ENCODE measurements around the gene KCNH1.
"Not testable (repeated sequence)": the region's sequence is repeated elsewhere in the genome, so short reads cannot be mapped to it uniquely, and the experiment has no call there.

The KCNH1 gene

GRCh38 chr1:211009944-211010343 lies 124.0 kb downstream of the KCNH1 start:
- no peak for DNase-seq (ENCODE audit: low spot score)

GRCh38 chr1:211007830-211008229 lies 126.1 kb downstream of the KCNH1 start:
- no peak for DNase-seq (ENCODE audit: low spot score)

GRCh38 chr1:210995931-210996330 lies 138.0 kb downstream of the KCNH1 start:
- not testable (repeated sequence) for DNase-seq (ENCODE audit: low spot score)

GRCh38 chr1:210992837-210993236 lies 141.1 kb downstream of the KCNH1 start:
- no peak for DNase-seq (ENCODE audit: low spot score)

GRCh38 chr1:210989905-210990304 lies 144.0 kb downstream of the KCNH1 start:
- no peak for DNase-seq (ENCODE audit: low spot score)

GRCh38 chr1:210981490-210981889 lies 152.5 kb downstream of the KCNH1 start:
- DNase-seq (ENCODE audit: low spot score): no peak

GRCh38 chr1:210980082-210980481 lies 153.9 kb downstream of the KCNH1 start:
- DNase-seq (ENCODE audit: low spot score): no peak

- no peak for DNase-seq (ENCODE audit: low spot score)
These were observed 155.0 kb downstream of the KCNH1 start for GRCh38 chr1:210978974-210979354.

GRCh38 chr1:210978316-210978973 lies 155.5 kb downstream of the KCNH1 start:
- DNase-seq (ENCODE audit: low spot score): no peak

GRCh38 chr1:210951279-210951678 lies 182.7 kb downstream of the KCNH1 start:
- no peak for DNase-seq (ENCODE audit: low spot score)

GRCh38 chr1:210949940-210950546 lies 183.9 kb downstream of the KCNH1 start:
- DNase-seq (ENCODE audit: low spot score): not testable (repeated sequence)

- DNase-seq (ENCODE audit: low spot score): no peak
These were observed 184.5 kb downstream of the KCNH1 start for GRCh38 chr1:210949489-210949888.

- DNase-seq (ENCODE audit: low spot score): no peak
These were observed 184.9 kb downstream of the KCNH1 start for GRCh38 chr1:210949039-210949438.

- DNase-seq (ENCODE audit: low spot score): no peak
These were observed 189.7 kb downstream of the KCNH1 start for GRCh38 chr1:210944252-210944651.

GRCh38 chr1:210942513-210942912 lies 191.4 kb downstream of the KCNH1 start:
- DNase-seq (ENCODE audit: low spot score): no peak

- DNase-seq (ENCODE audit: low spot score): no peak
These were observed 193.8 kb downstream of the KCNH1 start for GRCh38 chr1:210940081-210940617.

GRCh38 chr1:210938416-210938925 lies 195.5 kb downstream of the KCNH1 start:
- DNase-seq (ENCODE audit: low spot score): no peak

- no peak for DNase-seq (ENCODE audit: low spot score)
These were observed 196.1 kb downstream of the KCNH1 start for GRCh38 chr1:210937846-210938245.

- no peak for DNase-seq (ENCODE audit: low spot score)
These were observed 198.0 kb downstream of the KCNH1 start for GRCh38 chr1:210935905-210936304.

- no peak for DNase-seq (ENCODE audit: low spot score)
These were observed 201.8 kb downstream of the KCNH1 start for GRCh38 chr1:210932104-210932503.

GRCh38 chr1:210922666-210923065 lies 211.3 kb downstream of the KCNH1 start:
- no peak for DNase-seq (ENCODE audit: low spot score)

GRCh38 chr1:210920716-210921694 lies 212.9 kb downstream of the KCNH1 start:
- no peak for DNase-seq (ENCODE audit: low spot score)

Measured in kidney capillary endothelial cell (primary cell).